Stimulated activated CD4-positive, alpha-beta T cell treated with anti-CD3 and anti-CD28 coated beads, Interleukin-12 subunit alpha, Interleukin-12 subunit beta, amount 100 ng/mL, for 4 hours (primary cell): Measurements from ENCODE around the gene GSTO1.
A peak's percentile ranks its signal among the peaks of the same experiment; 100 is the strongest.
"Not testable (repeated sequence)": the region's sequence is repeated elsewhere in the genome, so short reads cannot be mapped to it uniquely, and the experiment has no call there.

Source experiments
- DNase-seq: peaks from one replicate; pipeline ENCODE4 v3.0.0-alpha.2; 2020

Gene GSTO1

DNA sequence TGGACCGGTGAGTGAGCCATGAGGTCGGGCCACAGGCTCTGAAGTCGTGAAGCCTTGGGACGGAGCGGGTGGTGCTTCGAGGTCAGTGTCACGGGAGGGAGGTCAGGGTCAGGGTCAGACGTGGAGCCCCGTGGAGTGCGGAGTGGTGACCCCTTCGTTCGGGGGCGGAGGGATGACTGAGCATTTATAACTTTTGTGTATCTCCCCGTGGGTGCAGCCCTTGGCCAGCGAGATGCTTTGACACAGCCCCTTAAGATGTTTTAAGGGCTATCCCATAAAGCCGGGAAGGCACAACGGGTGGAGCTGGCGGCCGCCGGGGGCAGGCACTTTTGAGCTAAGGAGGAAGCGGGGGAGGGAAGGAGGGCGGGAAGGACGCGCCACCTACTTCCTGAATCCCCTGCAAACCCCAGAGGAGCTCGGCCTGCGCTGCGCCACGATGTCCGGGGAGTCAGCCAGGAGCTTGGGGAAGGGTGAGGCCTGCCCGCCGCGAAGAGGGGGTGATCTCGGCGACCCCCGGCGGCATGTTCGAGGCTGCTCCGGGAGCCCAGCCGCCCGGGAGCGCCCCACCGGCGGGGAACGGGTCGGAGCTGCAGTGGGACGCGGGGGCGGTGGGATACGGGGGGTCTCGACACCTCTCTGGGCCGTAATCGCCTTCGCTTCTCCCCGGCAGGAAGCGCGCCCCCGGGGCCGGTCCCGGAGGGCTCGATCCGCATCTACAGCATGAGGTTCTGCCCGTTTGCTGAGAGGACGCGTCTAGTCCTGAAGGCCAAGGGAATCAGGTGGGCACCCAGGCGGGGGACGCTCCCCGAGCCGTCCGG lies at the start of gene GSTO1:
GSTO1 (plus strand) TSS at position 400 of the 818 bp plus-strand sequence; CDS start at position 437, 37 bp downstream.
- peak; percentile 52 for DNase-seq

DNA sequence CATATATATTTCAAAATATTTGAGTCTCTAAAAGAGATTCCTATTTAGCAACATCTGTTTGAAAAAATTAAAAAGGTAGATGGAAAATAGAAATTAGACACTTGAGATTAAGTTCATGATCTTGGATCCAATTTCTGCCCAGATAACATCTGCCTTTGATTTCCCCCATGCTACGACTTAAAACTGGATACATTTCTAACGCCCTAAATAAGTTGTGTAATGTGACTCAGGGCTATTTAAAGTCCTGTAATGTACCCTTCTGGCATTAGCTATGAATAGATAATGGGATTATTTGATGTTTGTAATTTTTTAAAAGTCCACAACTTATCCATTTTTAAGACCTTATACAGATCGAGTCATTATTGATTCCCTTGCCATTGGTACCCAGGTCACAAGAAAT lies 46.0 kb upstream of the GSTO1 start:
- no peak for DNase-seq

DNA sequence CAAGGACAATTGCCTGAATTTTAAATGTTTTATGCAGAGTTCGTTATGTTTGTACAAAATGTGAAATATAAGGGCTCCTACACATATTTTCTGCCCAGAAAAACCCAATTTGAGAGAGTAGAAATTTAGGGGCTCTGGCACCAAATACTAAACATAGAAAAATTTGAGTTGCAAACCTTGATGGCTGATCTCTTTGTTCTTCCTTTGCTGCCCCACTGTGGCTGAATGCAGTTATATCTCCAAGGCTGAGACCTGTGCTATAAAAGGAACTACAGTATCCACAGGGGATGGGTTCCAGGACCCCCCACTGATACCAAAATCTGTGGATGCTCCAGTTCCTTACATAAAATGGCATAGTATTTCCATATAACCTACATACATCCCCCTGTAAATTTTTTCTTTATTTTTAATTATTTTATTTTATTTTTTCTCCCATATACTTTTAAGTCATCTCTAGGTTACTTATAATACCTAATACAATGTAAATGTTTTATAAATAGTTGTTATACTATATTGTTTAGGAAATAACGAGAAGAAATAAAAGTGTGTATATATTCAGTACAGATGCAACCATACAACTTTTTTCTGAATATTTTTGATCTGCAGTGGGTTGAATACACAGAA lies 45.0 kb upstream of the GSTO1 start:
- DNase-seq: peak; percentile 6

DNA sequence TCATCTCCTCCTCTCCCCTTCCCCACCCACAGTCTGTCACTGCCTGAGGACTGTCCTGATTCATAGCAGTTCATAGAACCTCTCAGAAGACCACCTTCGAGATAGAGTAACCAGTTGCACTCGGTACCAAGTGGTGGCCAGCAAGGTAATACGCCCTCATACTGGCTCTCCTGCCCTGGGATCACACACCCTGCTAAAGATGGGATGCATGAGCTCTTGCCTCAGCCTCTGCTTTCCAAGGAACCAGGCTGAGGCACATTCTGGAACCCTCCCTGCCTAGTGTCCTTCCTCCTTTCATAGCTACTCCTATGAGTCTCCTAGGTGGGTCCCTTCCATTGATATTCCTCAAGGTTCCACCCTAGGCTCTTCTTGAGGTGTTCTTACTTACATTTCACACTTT lies 38.1 kb upstream of the GSTO1 start:
- DNase-seq: no peak

DNA sequence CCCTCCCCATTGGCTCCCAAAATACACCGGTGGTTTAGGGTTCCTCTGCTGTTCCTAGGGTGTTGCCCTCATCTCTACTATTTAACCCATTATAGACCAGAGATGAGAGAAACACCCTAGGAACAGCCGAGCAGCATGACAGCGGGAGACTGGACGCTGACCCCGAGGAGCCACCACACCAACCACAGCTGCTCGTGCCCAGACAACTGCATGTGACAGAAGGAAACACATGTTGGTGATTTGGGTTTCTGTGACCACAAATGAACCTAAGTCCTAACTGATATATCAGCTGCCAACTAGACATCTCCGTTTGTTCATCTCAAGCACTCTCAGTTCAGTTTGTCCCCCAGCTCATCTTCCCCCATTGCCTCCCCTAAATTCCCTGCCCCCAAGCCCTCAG lies 35.9 kb upstream of the GSTO1 start:
- DNase-seq: no peak

DNA sequence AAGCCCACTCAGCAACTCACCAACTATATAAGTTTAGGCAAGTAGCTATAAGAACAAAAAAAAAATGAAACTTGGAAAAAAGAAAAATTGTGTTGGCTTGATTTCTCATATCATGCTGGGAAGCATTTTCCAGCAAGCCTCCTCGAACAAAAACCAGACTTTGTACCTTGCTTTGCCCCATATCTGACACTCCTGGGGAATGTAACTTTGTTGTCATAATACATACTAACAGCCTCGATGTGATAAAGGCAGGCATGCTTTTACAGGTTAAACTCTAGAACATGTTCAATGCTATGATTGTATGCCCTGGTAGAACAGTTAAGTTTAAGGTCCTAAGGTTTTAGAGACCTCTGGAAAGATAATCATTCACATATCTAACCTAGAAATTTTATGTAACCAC lies 34.2 kb upstream of the GSTO1 start:
- no peak for DNase-seq

DNA sequence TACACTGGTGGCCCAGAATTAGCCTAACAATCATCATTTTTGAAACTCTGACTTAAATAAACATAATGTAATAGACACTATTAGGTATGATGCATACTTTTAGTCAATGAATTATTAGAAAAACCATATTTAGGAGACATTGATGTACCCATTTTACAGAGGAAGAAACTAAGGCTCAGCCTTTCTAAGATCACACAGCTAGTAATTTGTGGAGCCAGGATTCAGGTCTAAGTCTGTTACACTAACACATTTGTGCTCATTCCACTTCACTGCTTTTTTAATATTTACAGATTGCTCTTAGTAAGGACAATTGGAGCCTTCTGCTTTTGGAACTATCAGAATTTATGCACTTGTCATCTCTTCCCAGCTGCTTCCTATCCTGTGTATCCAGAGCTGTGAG lies 31.4 kb upstream of the GSTO1 start:
- DNase-seq: no peak

DNA sequence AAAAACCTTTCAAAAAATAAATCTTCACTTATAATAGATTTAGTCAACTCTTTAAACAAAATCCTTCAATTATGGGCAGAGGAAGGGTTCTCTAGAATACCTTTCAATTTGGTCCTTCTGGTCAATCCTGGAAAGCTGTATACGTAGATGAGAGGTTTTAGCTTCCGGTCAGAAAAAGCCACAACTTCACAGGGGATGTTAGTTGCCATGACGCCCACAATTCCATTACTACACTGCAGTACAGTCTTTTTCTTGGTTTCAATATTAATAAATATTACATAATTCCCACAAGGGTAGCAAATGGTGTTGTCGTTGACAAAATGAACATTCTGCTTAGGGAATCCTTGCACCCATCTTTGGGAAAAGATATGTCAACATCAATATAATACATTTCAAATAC lies 24.2 kb upstream of the GSTO1 start:
- no peak for DNase-seq

DNA sequence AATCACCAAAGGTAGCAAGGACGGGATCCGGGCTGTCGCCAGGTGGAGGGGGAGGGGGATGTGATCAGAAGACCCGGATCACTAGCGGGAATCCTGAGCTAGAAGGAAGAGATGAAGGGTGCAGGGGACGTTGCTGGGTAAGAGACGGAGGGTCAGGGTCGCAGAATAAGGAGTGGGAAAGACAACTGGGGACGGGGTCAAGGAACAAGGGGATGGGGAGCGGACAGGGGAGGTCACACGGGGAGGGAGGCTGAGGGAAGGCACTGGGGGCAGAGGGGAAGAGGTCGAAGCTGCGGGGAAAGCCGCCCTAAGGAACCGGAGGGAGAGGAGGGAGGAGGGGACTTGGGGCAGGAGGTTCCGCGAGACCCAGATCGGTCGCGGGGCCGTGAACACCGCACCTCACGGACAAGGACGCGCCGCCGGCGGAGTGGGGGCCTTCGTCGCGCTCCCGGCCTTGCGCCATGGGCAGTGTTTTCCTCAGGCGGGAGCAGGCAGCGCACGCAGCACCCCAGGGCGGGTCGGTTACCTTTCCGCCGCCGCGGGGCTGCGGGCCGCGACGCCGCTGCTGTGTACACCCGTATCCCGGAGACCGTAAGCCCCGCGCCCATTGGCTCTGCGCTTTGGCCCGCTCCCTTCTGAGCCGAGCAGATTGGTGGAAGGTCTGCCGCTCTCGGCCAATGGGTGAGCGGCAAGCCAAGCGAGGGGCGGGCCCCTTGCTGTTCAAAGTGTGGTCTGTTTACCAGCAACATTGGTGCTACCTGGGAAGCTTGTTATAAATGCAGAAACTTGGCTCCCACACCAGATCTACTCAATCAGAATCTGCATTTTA lies 22.7 kb upstream of the GSTO1 start, which contains the start of gene CFAP43:
CFAP43 (minus strand) TSS at position 581 of the 829 bp plus-strand sequence; CDS start at position 463, 118 bp downstream.
- DNase-seq: peak; percentile 100

DNA sequence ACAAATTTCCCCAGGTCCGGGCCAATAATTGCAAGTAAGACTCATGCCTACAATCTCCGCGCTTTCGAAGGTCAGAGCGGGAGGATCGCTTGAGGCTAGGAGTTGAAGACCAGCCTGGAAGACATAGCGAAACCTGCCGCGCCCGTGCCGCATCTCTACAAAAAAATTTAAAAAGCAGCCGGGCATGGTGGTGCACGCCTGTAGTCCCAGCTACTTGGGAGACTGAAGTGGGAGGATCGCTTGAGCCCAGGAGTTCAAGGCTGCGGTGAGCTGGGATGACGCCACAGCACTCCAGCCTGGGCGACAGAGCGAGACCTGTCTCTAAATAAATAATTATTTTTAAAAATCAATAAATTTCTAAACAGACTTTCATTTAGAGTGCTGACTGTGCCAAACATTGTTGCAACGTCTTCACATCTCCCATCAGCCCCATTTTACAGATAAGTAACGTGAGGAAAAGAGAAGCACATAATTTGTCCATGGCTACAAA lies 22.0 kb upstream of the GSTO1 start:
- DNase-seq: no peak

DNA sequence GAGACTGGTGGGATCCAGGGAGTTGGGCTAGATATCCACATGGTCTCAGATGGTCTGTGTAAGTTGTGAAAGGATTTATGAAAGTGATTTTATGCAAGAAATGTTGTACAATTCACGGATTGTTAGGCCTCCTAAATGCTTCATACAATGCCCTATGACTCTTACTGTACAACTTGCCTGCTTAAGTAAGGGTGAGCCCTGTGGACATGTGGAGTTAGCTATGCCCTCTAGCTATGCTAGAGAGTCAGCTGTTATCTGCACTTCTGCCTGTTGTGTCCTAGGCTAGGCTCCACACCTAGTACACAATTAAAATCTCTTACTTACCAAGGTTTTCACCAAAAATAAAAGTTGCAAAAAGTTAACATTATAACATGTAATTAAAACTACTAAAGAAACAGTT lies 20.9 kb upstream of the GSTO1 start:
- no peak for DNase-seq

DNA sequence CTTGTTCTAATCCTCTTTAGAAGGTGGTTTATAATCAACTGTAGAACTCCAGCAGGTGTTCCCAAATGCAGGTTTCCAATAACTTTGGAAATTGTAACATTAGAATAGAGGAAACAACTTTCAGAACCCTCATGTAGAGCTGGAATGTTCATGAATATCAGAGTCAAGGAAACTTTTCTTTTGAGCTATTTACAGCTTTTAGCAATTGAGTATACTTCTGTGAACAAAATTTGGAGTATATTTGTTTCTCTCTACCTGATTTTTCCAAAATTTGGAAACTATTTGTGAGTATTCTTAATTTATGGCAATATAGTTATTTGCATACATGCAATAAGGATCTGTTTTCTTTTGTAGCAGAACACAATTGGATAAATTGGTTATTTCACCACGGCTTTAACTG lies 19.8 kb upstream of the GSTO1 start:
- no peak for DNase-seq

DNA sequence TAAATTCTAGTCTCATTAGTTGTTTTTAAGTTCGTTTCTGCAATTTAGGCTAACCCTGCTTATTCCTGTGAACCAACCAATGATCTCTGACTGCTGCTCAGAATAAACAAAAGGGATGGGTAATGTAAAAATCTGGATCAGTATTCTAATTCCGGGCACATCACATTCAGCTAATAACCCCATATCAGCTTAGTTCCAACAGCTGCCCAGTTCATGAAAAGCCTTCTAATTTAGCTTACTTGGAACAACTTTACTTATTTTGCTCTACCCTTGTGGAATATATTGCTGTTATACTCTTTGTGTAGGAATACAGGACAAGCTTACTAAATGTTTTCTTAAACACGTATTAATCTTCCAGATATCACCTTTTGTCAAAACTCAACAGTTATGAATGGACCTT lies 18.9 kb upstream of the GSTO1 start:
- no peak for DNase-seq

DNA sequence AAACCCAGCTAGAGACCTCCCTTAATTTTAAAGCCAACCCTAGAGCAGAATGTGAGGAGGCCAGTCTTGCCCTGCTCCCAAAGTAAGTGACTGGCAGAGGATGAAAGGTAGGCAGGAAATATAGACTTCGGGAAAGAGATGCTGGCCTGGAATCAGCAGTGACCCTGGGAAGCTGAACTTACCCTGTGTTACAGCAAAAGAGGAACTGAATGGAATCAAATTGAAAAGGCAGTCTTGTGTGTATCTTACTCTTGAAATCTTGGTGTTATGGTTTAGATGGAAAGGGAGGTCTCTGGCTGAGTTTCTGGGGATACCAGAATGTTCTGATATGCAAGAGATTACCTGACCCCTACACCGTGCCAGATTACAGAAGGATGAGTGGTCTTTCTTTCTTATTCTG lies 14.6 kb upstream of the GSTO1 start:
- DNase-seq: no peak

DNA sequence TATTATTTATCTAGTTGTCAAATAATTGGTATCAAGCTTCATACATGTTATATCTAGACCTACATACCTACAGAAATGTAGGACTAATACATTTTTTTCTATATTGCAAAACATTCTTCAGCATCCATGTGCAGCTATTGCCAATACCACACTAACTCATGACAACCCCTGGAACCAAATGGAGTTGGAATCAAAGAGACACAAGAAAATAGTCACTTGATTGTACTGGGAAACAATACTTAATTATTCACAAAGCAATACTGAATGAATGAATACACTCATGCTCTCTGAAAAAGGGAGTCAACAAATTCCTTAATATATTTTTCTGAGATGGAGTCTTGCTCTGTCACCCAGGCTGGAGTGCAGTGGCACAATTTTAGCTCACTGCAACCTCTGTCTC lies 12.1 kb upstream of the GSTO1 start:
- no peak for DNase-seq

DNA sequence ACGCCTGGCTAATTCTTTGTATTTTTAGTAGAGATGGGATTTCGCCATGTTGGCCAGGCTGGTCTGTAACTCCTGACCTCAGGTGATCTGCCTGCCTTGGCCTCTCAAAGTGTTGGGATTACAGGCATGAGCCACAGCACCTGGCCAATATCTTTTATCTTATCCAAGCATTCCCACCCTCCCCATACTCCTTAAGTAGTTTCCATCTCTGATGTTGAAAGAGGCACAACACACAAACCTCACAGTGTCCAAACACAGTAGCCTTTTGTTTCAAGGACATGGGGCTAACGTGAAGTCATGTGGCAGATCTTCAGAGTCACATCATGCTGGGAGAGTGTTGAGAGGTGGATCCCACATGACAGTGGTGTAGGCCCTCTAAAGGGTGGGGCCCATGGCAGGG lies 11.7 kb upstream of the GSTO1 start:
- not testable (repeated sequence) for DNase-seq

DNA sequence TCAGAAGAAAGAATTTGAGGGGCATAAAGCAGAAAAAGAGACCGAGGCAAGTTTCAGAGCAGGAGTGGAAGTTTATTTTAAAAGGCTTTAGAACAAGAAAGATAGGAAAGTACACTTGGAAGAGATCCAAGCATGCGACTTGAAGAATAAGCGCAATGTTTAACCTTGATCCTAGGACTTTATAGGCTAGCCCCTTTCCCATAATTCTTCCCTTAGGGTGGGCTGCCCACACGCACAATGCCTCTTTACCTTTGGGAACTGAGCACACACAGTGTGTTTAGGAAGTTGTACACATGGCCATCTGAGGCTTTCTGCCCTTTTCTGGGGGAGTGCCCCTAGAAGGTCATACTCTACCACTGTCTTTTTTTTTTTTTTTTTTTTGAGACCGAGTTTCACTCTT lies 11.2 kb upstream of the GSTO1 start:
- DNase-seq: no peak

DNA sequence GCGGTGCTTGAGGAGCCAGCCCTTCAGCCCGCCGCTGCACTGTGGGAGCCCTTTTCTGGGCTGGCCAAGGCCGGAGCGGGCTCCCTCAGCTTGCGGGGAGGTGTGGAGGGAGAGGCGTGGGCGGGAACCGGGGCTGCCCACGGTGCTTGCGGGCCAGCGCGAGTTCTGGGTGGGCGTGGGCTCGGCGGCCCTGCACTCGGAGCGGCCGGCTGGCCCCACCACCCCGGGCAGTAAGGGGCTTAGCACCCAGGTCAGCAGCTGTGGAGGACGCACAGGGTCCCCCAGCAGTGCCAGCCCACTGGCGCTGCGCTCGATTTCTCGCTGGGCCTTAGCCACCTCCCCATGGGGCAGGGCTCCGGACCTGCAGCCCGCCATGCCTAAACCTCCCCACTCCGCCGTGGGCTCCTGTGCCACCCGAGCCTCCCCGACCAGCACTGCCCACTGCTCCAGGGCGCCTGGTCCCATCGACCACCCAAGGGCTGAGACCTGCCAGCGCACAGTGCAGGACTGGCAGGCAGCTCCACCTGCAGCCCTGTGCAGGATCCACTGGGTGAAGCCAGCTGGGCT lies 9.5 kb upstream of the GSTO1 start:
- DNase-seq: no peak

DNA sequence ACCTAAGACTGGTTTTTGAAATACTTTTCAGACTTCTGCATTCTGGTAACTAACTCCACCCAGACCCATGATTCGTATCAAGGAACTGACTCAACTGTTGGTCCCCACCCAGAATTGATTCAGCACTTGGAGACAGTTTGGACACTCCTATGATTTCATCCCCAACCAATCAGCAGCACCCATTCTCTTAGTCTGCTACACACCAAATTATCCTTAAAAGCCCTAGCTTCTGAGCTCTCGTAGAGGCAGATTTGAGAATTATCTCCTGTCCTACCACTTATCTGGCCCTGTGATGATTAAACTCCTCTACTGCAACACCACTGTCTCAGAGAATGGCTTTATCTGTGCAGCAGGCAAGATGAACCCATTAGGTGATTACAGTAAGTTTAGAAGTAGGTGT lies 7.7 kb upstream of the GSTO1 start:
- no peak for DNase-seq

DNA sequence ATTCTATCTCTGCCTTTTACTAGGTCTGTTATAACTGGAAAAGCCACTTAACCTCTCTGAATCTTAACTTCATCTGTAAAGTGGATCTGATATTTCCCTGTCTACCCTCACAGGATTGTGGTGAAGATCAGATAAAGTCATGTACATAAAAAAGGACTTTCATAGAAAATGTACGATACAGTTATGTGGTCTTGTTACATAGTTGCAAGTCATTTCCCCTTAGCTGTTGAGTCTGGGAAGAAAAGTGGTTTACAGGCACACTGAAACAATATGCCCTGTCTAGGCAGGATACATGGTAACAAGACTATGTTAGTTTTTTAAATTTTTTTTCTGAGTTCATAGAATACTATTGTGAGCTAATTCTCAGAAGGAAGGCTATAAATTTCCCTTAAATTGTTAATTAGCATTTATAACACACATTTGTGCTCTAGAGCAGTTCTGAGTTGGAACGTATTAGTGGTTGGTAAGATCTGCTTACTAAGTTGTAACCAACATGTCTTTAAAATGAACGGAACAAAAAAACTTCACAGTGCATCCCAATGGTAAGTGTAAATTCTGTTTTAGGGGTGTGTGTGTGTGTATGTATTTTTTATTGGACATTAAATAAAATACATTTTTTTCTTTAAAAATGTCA lies 7.1 kb upstream of the GSTO1 start:
- no peak for DNase-seq

DNA sequence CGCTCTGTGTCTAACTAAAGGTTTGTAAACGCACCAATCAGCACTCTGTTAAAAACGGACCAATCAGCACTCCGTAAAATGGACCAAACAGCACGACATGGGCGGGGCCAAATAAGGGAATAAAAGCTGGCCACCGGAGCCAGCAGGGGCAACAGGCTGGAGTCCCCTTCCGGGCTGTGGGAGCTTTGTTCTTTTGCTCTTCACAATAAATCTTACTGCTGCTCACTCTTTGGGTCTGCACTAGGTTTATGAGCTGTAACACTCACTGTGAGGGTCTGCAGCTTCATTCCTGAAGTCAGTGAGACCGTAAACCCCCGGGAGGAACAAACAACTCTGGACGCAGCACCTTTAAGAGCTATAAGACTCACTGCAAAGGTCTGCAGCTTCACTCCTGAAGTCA lies 5.8 kb upstream of the GSTO1 start:
- not testable (repeated sequence) for DNase-seq

DNA sequence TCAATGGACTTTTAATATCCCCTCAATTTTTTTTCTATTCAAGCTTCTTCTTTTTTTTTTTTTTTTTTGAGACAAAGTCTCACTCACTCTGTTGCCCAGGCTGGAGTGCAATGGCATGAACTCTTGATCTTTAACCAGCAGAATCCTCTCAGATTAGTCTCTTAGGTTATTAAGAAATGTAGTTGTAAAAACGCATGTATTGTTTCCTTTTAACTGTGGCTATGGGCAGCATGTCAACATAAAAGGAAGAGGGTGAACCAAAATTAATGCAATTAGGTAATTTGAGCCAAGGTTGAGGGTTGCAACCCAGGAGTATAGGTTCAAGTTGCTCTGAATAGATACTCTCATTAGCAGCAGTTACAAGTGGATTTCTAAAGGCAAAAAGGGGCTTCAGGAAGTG lies 4.3 kb upstream of the GSTO1 start:
- no peak for DNase-seq

DNA sequence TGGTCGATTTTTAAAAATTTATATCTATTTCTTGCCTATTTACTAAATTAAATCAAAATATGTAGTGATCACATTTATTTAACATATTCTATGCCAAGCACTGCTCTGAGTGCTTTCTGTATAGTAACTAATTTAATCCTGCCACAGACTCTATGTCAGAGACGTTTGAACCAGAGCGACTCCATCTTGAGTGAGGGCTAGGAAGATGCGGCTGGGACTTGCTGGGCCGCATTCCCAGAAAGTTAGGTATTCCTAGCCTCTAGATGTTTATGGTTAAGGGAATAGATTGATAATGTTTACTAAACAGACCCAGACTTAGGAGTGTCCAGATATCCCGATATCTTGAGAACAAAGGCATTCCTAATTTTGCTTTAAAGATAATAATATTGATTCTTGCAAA lies 3.2 kb upstream of the GSTO1 start:
- no peak for DNase-seq
